Activated T-cell treated with anti-CD3 and anti-CD28 coated beads for 24 hours (primary cell): ENCODE results near the gene ANKRD33B.

Experiments
- DNase-seq: peaks from one replicate; pipeline ENCODE4 v3.0.0-alpha.2; 2020; ENCODE audit warnings: low read depth

Gene ANKRD33B

GRCh38 chr5:10579536-10580521, 16.0 kb downstream of the ANKRD33B start:
- DNase-seq = no peak

GRCh38 chr5:10580531-10581423, 16.9 kb downstream of the ANKRD33B start:
- no peak for DNase-seq

- no peak for DNase-seq
Measured at GRCh38 chr5:10581424-10581748, 17.5 kb downstream of the ANKRD33B start.

GRCh38 chr5:10581867-10582511, 18.1 kb downstream of the ANKRD33B start:
- no peak for DNase-seq

- no peak for DNase-seq
Measured at GRCh38 chr5:10582512-10582897, 18.6 kb downstream of the ANKRD33B start.

- DNase-seq = no peak
Measured at GRCh38 chr5:10583663-10584572, 20.0 kb downstream of the ANKRD33B start.

GRCh38 chr5:10584714-10585517, 21.0 kb downstream of the ANKRD33B start:
- no peak for DNase-seq

- DNase-seq = no peak
Measured at GRCh38 chr5:10585518-10585915, 21.6 kb downstream of the ANKRD33B start.

- DNase-seq = no peak
Measured at GRCh38 chr5:10586008-10586407, 22.1 kb downstream of the ANKRD33B start.

- DNase-seq = no peak
Measured at GRCh38 chr5:10586555-10586954, 22.7 kb downstream of the ANKRD33B start.

- DNase-seq = no peak
Measured at GRCh38 chr5:10588109-10588775, 24.4 kb downstream of the ANKRD33B start.

- no peak for DNase-seq
Measured at GRCh38 chr5:10588779-10589447, 25.0 kb downstream of the ANKRD33B start.

GRCh38 chr5:10590226-10590999, 26.5 kb downstream of the ANKRD33B start:
- no peak for DNase-seq

GRCh38 chr5:10591159-10591558, 27.3 kb downstream of the ANKRD33B start:
- DNase-seq = no peak

- DNase-seq = no peak
Measured at GRCh38 chr5:10591966-10592365, 28.1 kb downstream of the ANKRD33B start.

GRCh38 chr5:10592601-10593000, 28.7 kb downstream of the ANKRD33B start:
- no peak for DNase-seq

- no peak for DNase-seq
Measured at GRCh38 chr5:10593531-10594181, 29.8 kb downstream of the ANKRD33B start.
